ENCODE results near the gene ANXA8.
"Not testable (repeated sequence)": the region's sequence is repeated elsewhere in the genome, so short reads cannot be mapped to it uniquely, and the experiment has no call there.

Gene ANXA8

DNA sequence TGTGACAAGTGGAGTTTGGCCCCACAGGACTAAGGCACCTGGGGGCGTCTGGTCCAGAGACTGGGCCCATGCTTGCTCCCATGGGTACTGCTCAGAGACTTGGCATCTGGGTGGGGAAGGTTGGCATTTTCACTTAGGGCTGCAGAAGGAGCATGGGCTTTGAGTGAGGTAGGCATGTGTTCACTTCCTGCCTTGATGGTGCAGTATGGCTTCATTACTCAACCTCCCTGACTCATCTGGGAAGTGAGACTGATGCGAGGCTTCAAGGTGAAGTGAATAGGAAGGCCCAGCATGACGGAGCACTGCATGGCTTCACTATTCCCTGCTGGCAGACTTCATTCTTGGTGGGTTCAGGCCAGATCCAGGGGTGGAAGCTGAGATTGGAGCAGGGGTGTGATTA, 11.3 kb downstream of the ANXA8 start:
- H3K4me3 ChIP-seq (ENCODE audit: low read depth, low read length); DNase-seq; H3K4me1 ChIP-seq; H3K36me3 ChIP-seq; H3K9me3 ChIP-seq; H3K27me3 ChIP-seq: not testable (repeated sequence)

DNA sequence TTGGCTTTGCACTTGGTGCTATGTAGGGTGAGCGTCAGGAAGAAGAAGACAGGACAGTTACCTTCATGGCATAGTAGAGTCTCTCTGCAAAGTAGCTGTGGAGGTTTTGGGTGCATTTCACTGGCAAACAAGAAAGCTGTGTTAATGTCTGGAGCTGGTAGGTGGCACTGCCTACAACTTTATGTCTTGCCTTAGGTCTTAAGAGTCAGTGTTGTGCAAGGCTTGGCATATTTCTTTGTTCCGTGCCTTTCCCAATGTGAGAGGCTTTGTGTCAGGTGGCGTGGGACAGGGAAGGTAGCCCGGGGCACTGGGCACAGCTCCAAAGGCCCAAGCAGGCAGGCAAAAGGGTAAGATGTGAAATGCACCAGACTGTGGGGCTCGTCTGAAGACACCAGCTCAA, 11.8 kb downstream of the ANXA8 start:
- not testable (repeated sequence) for H3K27me3 ChIP-seq; H3K4me1 ChIP-seq; DNase-seq; H3K4me3 ChIP-seq (ENCODE audit: low read depth, low read length); H3K36me3 ChIP-seq; H3K9me3 ChIP-seq

DNA sequence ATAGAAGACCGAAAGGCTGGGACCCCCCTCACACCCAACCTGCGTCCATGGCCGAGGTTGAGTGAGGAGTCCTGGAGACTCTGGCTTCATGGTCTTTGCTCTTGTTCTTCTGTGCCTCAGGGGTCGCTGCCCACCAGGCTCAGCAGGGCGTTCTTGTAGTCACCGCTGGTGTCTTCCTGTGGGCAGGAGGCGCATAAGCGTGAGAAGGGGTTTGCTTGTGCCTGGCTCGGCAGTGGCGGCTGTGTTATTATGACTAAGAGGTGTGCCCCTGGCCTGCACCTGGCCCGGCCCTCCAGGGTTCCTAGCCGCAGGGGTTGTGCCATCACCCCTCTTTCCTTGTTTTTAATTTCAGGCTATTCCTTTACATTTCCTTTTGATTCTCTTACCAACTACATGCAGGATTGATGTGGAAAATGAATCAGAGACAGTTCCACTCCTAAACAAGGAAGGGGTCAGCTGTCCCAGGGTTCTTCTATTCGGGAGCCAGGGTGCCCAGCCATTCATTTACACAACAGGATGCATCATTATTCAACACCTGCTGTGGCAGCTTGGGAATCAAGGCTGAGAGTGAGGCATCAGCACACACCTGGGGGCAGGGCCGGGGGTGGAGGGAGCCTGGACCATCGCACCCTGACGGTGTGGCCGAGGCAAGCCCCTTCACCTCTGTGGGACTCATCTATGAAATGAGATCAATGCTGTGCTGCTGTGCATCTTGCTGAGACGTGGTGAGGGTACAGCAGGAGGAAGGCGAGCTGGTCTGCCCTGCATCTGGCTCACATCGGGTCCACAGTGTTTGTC, 15.0 kb downstream of the ANXA8 start:
- not testable (repeated sequence) for H3K4me3 ChIP-seq (ENCODE audit: low read depth, low read length); H3K9me3 ChIP-seq; DNase-seq

DNA sequence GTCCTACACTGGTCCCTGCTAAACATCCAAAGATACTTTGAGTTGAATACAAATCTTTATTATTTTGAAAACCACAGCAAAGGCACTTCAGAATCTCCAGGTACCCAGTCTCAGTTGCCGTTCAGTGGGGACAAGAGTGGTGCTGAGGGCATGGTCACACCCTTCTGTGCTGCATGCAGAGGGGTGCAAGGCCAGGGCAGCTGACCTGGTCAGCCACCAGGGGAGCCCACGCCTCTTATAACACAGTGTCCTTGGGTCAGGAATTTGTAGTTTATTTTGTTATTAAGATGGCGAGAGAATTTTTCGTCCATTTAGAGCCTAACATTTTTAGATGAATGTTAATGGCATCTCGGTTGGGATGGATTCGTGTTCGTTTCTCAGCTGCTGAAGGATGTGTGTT, 16.0 kb downstream of the ANXA8 start:
- H3K4me3 ChIP-seq (ENCODE audit: low read depth, low read length); H3K36me3 ChIP-seq; DNase-seq; H3K9me3 ChIP-seq; H3K4me1 ChIP-seq; H3K27me3 ChIP-seq: not testable (repeated sequence)

More for the DNA sequence above, 15.0 kb downstream of the ANXA8 start:
- not testable (repeated sequence) for H3K36me3 ChIP-seq, H3K27me3 ChIP-seq, H3K4me1 ChIP-seq

GRCh38 chr10:47467458-47467857, 16.5 kb downstream of the ANXA8 start:
- not testable (repeated sequence) for DNase-seq; H3K27me3 ChIP-seq; H3K4me1 ChIP-seq; H3K4me3 ChIP-seq (ENCODE audit: low read depth, low read length); H3K9me3 ChIP-seq; H3K36me3 ChIP-seq

- H3K9me3 ChIP-seq; H3K27me3 ChIP-seq; DNase-seq; H3K36me3 ChIP-seq; H3K4me3 ChIP-seq (ENCODE audit: low read depth, low read length); H3K4me1 ChIP-seq: not testable (repeated sequence)
Measured at GRCh38 chr10:47465216-47465917, 18.5 kb downstream of the ANXA8 start.

- H3K9me3 ChIP-seq; H3K4me3 ChIP-seq (ENCODE audit: low read depth, low read length); DNase-seq; H3K36me3 ChIP-seq; H3K4me1 ChIP-seq; H3K27me3 ChIP-seq: not testable (repeated sequence)
Measured at GRCh38 chr10:47462577-47463358, 21.1 kb downstream of the ANXA8 start.

GRCh38 chr10:47461261-47461687, 22.6 kb downstream of the ANXA8 start:
- not testable (repeated sequence) for H3K9me3 ChIP-seq, H3K36me3 ChIP-seq, H3K27me3 ChIP-seq, H3K4me1 ChIP-seq
- DNase-seq, result peak; percentile 40
- peak overlapping the region; percentile 14; the same call in 1 of the 2 replicates for H3K4me3 ChIP-seq (ENCODE audit: low read depth, low read length)
- TF ChIP-seq CTCF (IDR thresholded peaks at IDR 0.05; ENCODE audit: low read depth, low read length), result peak; percentile 22

GRCh38 chr10:47458466-47459154, 25.3 kb downstream of the ANXA8 start:
- Histone ChIP-seq H3K4me3 (ENCODE audit: low read depth, low read length) (no peak overlapping the region), H3K4me1 (no peaks in the 10 kb centered on the region), H3K9me3 (no peaks in the 10 kb centered on the region), H3K36me3 (no peaks in the 10 kb centered on the region), H3K27me3 (no peaks in the 10 kb centered on the region)
- DNase-seq, result no peak
- TF ChIP-seq CTCF (IDR thresholded peaks at IDR 0.05; ENCODE audit: low read depth, low read length), result no peak
